ENCODE results near the gene ALG2. TPM values are rescaled to one million over a fixed set of nuclear protein-coding genes. Genes with fewer than 3 reads are reported as not detected.
"Not testable (repeated sequence)": the region's sequence is repeated elsewhere in the genome, so short reads cannot be mapped to it uniquely, and the experiment has no call there.

ALG2 gene
- total RNA-seq, 1 experiment from 2014 or later = 32.6 TPM

GRCh38 chr9:99251157-99251556 is 29.4 kb upstream of the ALG2 start:
- Histone ChIP-seq H3K27me3 (ENCODE audit: control insufficient read depth, insufficient read depth, low read length) (no peaks in the 10 kb centered on the region), H3K4me3 (ENCODE audit: insufficient read depth, low read depth, low read length) (no peak overlapping the region), H3K36me3 (replicated peaks; ENCODE audit: control insufficient read depth, insufficient read depth, low read length) (no peaks in the 10 kb centered on the region)
- DNase-seq = no peak

DNA sequence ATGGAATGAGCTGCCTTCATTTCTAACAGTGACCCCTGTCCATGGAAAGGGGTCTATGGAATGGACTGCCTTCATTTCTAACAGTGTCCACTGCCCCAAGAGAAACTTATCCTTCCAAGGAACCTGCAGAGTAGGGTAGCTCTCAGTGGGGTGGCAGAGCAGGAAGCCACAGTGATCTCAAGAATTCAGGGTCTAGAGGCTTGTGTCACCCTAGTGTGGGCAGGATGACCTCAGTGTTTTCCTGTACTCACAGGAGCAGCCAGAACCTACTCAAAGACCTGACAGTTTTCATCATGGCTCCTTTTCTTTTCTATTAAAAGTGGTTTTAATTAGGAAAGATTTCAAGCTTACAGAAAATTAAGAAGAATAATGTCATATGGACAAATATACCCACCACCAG is 27.9 kb upstream of the ALG2 start:
- Histone ChIP-seq H3K27me3 (ENCODE audit: control insufficient read depth, insufficient read depth, low read length) (no peaks in the 10 kb centered on the region), H3K36me3 (replicated peaks; ENCODE audit: control insufficient read depth, insufficient read depth, low read length) (no peaks in the 10 kb centered on the region), H3K4me3 (ENCODE audit: insufficient read depth, low read depth, low read length) (no peak overlapping the region)
- no peak for DNase-seq

DNA sequence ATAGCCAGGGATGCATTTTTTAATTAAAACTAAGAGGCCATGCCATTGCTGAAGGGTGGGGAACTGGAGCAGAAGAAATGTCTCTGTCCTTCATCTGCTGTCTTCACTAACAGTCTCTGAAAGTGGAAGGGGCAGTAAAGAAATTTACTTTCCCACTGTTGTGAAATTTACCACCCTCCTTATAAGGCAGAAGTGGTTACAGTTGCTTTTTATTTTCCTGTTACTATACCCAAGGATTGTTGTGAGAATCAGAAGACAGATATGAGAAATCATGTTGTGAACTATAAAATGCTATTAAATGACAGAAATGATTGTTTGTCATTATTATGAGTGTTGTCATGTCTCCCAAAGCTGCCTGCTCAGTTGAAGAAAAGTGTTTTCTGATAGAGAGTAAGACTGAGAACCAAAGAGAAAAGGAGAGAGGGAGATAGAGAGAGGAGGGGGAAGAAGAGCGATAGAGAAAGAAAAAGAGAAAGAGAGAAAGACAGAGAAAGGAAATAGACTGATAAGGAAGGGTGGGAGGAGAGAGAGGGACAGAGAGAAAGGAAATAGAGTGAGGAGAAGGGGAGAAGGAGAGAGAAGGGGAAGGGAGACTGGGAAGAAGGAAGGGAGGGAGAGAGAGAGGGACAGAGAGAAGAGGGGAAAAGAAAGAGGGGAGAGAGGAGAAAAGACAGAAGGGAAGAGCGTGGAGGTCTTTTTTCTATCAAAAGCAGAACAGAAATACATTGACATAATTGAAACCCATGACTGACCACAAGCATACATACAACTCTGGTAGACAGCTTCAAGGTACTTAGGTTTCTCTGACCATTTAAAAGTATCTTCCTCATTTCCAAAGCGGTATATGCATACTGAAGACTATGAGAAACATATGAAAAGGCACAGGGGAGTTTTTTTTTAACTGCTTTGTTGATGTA is 22.9 kb upstream of the ALG2 start:
- DNase-seq = no peak
- H3K4me3 ChIP-seq (ENCODE audit: insufficient read depth, low read depth, low read length) = no peak overlapping the region
- no peaks in the 10 kb centered on the region for H3K27me3 ChIP-seq (ENCODE audit: control insufficient read depth, insufficient read depth, low read length)

DNA sequence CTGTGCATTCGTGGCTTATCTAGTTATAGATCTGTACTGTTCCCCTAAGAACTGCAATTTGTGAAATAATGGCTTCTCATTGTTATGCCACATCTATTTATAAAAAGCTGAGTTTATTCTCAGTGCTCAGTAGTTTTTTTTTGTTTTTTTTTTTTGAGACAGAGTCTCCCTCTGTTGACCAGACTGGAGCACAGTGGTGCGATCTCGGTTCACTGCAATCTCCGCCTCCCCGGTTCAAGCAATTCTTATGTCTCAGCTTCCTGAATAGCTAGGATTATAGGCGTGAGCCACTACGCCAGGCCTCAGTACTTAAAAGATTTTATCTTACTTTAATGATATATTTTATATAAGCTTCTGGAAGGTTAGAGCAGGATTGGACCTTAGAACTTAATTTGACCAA is 19.4 kb upstream of the ALG2 start:
- no peaks in the 10 kb centered on the region for H3K36me3 ChIP-seq (replicated peaks; ENCODE audit: control insufficient read depth, insufficient read depth, low read length)
- no peaks in the 10 kb centered on the region for H3K27me3 ChIP-seq (ENCODE audit: control insufficient read depth, insufficient read depth, low read length)
- DNase-seq = no peak
- no peak overlapping the region for H3K4me3 ChIP-seq (ENCODE audit: insufficient read depth, low read depth, low read length)

More for the DNA sequence above, 22.9 kb upstream of the ALG2 start:
- no peaks in the 10 kb centered on the region for H3K36me3 ChIP-seq (replicated peaks; ENCODE audit: control insufficient read depth, insufficient read depth, low read length)

- no peak overlapping the region for H3K4me3 ChIP-seq (ENCODE audit: insufficient read depth, low read depth, low read length)
- no peaks in the 10 kb centered on the region for H3K36me3 ChIP-seq (replicated peaks; ENCODE audit: control insufficient read depth, insufficient read depth, low read length)
- no peak for DNase-seq
- H3K27me3 ChIP-seq (ENCODE audit: control insufficient read depth, insufficient read depth, low read length) = no peaks in the 10 kb centered on the region
Observed at GRCh38 chr9:99239341-99240060, 17.8 kb upstream of the ALG2 start.

GRCh38 chr9:99238331-99238730 is 16.6 kb upstream of the ALG2 start:
- Histone ChIP-seq H3K27me3 (ENCODE audit: control insufficient read depth, insufficient read depth, low read length) (no peaks in the 10 kb centered on the region), H3K4me3 (ENCODE audit: insufficient read depth, low read depth, low read length) (no peak overlapping the region), H3K36me3 (replicated peaks; ENCODE audit: control insufficient read depth, insufficient read depth, low read length) (no peaks in the 10 kb centered on the region)
- no peak for DNase-seq

- H3K27me3 ChIP-seq (ENCODE audit: control insufficient read depth, insufficient read depth, low read length); H3K36me3 ChIP-seq (replicated peaks; ENCODE audit: control insufficient read depth, insufficient read depth, low read length); H3K4me3 ChIP-seq (ENCODE audit: insufficient read depth, low read depth, low read length); DNase-seq: not testable (repeated sequence)
Observed at GRCh38 chr9:99237849-99238248, 16.1 kb upstream of the ALG2 start.

DNA sequence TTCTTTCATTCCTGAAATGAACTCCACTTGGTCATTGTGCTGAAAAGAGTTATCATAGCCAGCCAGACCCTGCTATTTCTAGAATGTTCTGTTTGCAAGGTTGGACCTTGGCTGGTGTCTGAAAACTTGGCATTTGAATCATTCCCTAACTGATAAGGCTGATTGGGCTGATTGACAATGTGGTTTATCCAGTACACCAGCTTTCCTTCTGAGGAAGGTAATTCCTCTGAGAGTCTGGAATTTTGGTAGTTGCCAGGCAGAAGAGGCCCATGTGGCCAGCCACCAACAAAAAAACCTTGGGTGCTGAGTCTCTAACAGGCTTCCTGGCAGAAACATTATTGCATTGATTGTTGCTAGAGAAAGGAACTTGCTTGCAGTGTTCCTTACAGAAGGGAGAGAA is 15.6 kb upstream of the ALG2 start:
- no peak for DNase-seq
- Histone ChIP-seq H3K36me3 (replicated peaks; ENCODE audit: control insufficient read depth, insufficient read depth, low read length) (peaks cover 2% of the 10 kb centered on the region; the same call in 1 of the 2 replicates), H3K4me3 (ENCODE audit: insufficient read depth, low read depth, low read length) (no peak overlapping the region), H3K27me3 (ENCODE audit: control insufficient read depth, insufficient read depth, low read length) (no peaks in the 10 kb centered on the region)

DNA sequence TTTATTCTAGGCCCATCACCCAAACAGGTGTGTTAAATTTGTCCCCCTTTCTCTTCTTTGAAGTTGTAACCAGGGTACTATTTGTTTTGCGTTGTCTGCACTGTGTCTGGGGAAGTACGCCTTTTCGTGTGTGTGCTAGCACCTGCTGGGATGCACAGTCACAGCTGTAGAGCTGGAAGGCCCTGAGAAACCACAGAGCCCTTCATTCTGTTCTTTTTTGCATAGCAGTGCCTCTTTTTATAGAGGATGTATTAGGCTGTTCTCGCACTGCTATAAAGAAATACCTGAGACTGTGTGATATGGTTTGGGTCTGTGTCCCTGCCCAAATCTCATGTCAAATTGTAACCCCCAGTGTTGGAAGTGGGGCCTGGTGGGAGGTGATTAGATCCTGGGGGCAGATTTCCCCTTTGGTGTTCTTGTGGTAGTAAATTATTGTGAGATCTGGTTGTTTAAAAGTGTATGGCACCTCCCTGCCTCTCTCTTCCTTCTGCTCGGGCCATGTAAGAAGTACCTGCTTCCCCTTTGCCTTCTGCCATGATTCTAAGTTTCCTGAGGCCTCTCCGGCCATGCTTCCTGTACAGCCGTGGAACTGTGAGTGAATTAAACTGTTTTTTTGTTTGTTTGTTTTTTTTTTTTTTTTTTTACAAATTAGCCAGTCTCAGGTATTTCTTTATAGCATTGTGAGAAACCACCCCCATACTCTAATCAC is 14.3 kb upstream of the ALG2 start:
- no peaks in the 10 kb centered on the region for H3K27me3 ChIP-seq (ENCODE audit: control insufficient read depth, insufficient read depth, low read length)
- H3K36me3 ChIP-seq (replicated peaks; ENCODE audit: control insufficient read depth, insufficient read depth, low read length) = peaks cover 3% of the 10 kb centered on the region; the same call in 1 of the 2 replicates
- no peak for DNase-seq
- H3K4me3 ChIP-seq (ENCODE audit: insufficient read depth, low read depth, low read length) = no peak overlapping the region

DNA sequence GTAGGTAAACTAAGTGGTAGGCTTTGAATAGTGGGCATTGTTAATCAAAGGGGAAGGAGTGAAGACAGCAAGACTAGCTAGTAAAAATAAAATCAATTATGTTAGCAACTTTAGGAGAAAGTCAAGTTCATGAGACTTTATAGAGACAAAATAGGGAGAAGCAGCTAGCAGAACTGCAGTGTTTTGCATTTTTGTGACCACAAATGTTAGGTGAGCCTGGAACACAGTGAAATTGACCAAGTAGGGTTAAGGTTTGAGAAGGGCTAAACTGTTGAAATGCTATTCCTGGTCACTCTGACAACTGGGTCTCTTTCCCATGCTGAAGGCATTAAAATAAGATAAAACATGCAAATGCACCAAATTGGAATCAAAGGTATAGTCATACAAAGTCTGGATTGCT is 13.3 kb upstream of the ALG2 start:
- no peaks in the 10 kb centered on the region for H3K27me3 ChIP-seq (ENCODE audit: control insufficient read depth, insufficient read depth, low read length)
- DNase-seq = no peak
- H3K4me3 ChIP-seq (ENCODE audit: insufficient read depth, low read depth, low read length) = no peak overlapping the region
- H3K36me3 ChIP-seq (replicated peaks; ENCODE audit: control insufficient read depth, insufficient read depth, low read length) = peaks cover 4% of the 10 kb centered on the region; the same call in 1 of the 2 replicates

GRCh38 chr9:99234618-99235017 is 12.9 kb upstream of the ALG2 start:
- Histone ChIP-seq H3K27me3 (ENCODE audit: control insufficient read depth, insufficient read depth, low read length) (no peaks in the 10 kb centered on the region), H3K4me3 (ENCODE audit: insufficient read depth, low read depth, low read length) (no peak overlapping the region), H3K36me3 (replicated peaks; ENCODE audit: control insufficient read depth, insufficient read depth, low read length) (peaks cover 4% of the 10 kb centered on the region; the same call in 1 of the 2 replicates)
- DNase-seq = no peak

- peaks cover 13% of the 10 kb centered on the region for H3K36me3 ChIP-seq (replicated peaks; ENCODE audit: control insufficient read depth, insufficient read depth, low read length)
- H3K27me3 ChIP-seq (ENCODE audit: control insufficient read depth, insufficient read depth, low read length) = no peaks in the 10 kb centered on the region
- peak; percentile 56 for DNase-seq
- no peak overlapping the region for H3K4me3 ChIP-seq (ENCODE audit: insufficient read depth, low read depth, low read length)
Observed at GRCh38 chr9:99231711-99232110, 10.0 kb upstream of the ALG2 start.

DNA sequence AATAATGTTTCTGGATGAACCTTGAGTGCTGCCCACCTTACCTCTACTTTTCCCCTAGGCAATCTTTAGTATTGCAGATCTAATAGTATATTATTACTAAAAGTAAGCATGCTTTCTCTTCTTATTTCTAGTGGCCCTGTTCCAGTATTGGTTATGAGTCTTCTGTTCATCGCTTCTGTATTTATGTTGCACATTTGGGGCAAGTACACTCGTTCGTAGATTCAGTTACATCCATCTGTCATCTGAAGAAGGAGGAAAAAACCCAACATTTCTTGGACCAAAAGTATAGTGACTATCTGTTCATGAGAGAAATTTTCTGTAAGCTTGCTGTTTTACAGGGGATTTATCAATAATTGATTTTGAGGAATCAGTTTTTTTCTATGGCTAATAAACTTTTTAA is 8.5 kb upstream of the ALG2 start:
- Histone ChIP-seq H3K36me3 (replicated peaks; ENCODE audit: control insufficient read depth, insufficient read depth, low read length) (peaks cover 13% of the 10 kb centered on the region), H3K27me3 (ENCODE audit: control insufficient read depth, insufficient read depth, low read length) (no peaks in the 10 kb centered on the region), H3K4me3 (ENCODE audit: insufficient read depth, low read depth, low read length) (no peak overlapping the region)
- DNase-seq = no peak

DNA sequence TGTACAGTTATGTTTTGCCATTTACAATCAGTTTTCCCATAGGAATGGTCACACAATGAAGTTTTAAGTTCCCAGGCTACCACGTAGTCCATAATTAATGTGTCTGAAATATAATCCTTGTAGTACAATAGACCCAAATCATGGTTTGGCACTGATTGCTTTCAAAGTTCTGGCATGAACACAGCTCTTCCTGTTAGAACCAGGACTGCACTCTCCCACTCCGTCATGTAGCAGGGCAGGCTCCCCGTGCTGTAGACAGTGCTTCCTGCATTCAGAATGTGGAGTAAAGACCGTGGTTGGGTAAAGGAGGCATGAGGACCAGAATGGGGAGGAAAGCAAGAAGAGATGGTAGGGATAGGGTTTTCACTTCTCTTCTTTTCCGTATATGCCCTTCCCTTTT is 4.3 kb upstream of the ALG2 start:
- Histone ChIP-seq H3K36me3 (replicated peaks; ENCODE audit: control insufficient read depth, insufficient read depth, low read length) (peaks cover 13% of the 10 kb centered on the region), H3K4me3 (ENCODE audit: insufficient read depth, low read depth, low read length) (no peak overlapping the region), H3K27me3 (ENCODE audit: control insufficient read depth, insufficient read depth, low read length) (no peaks in the 10 kb centered on the region)
- no peak for DNase-seq

Data from H7 (cell line).